Measurements from ENCODE around the gene MIPEP.

MIPEP gene

DNA sequence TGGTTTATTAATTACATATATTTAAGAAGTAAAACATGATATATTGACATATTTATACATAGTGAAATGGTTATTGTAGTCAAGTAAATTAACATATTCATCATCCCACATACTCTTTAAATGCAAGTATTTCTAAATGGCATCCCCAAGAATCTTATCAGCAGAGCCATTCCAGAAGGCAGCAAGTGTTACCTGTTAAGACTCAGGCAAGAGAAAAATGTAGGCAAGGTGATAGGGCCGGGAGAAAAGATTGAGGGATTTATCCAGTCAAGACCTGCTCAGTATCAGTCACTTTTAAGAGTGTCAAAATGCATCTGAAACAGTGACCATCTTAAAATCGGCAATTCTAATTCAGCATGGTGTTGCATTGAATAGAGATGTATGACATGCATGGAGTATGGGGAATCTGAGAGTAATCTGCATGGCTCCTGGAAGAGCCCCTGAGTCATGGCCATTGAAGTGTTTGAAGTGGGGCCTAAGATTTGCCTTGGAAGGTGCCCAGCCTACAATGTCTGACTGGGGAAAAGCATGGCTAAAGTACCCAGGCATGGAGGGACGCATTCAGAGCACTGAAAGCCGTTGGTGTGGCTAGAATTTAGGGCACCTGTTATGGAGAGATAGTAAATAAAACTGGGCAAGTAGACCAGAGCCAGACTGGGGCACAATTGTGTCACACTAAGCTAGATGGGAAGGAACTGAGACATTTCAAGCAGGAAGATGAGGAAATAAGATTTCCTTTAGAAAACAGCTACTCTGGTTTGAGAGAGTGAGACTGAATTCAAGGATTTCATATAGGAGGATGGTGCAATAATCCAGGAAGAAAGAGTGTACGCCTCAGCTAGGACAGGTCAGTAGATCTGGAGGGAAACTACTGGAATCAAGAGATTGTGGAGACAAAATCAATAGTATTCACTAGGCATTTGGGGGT, 33.1 kb upstream of the MIPEP start:
- no peak overlapping the region for H3K27ac ChIP-seq (ENCODE audit: low read length)
- no peak for TF ChIP-seq EZH2phosphoT487 (IDR thresholded peaks at IDR 0.05; ENCODE audit: low read depth)
- TF ChIP-seq, protein P1, sequence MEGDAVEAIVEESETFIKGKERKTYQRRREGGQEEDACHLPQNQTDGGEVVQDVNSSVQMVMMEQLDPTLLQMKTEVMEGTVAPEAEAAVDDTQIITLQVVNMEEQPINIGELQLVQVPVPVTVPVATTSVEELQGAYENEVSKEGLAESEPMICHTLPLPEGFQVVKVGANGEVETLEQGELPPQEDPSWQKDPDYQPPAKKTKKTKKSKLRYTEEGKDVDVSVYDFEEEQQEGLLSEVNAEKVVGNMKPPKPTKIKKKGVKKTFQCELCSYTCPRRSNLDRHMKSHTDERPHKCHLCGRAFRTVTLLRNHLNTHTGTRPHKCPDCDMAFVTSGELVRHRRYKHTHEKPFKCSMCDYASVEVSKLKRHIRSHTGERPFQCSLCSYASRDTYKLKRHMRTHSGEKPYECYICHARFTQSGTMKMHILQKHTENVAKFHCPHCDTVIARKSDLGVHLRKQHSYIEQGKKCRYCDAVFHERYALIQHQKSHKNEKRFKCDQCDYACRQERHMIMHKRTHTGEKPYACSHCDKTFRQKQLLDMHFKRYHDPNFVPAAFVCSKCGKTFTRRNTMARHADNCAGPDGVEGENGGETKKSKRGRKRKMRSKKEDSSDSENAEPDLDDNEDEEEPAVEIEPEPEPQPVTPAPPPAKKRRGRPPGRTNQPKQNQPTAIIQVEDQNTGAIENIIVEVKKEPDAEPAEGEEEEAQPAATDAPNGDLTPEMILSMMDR (IDR thresholded peaks at IDR 0.05; ENCODE audit: low read depth, low read length): no peak
- no peak overlapping the region for H3K4me3 ChIP-seq (ENCODE audit: low read length)
- H4K20me1 ChIP-seq (ENCODE audit: insufficient read depth, low read length): no peaks in the 10 kb centered on the region
- H3K9ac ChIP-seq (ENCODE audit: low read length): no peak overlapping the region
- peaks cover 36% of the 10 kb centered on the region for H3K27me3 ChIP-seq (ENCODE audit: low read depth, low read length)
- H2AFZ ChIP-seq (ENCODE audit: low read depth, low read length): no peak overlapping the region; the same call in 1 of the 2 replicates
- no peaks in the 10 kb centered on the region for H3K79me2 ChIP-seq (ENCODE audit: low read length)
- no peaks in the 10 kb centered on the region for H3K9me3 ChIP-seq (ENCODE audit: insufficient read depth, low read length)
- H3K4me1 ChIP-seq (ENCODE audit: low read length): peaks cover 10% of the 10 kb centered on the region
- H3K36me3 ChIP-seq (replicated peaks; ENCODE audit: low read depth, low read length): no peaks in the 10 kb centered on the region
- no peak overlapping the region for H3K4me2 ChIP-seq (ENCODE audit: low read length)

- TF ChIP-seq, protein P1 (IDR thresholded peaks at IDR 0.05; ENCODE audit: low read depth, low read length): peak; percentile 98
- TF ChIP-seq EZH2phosphoT487 (IDR thresholded peaks at IDR 0.05; ENCODE audit: low read depth): no peak
- Histone ChIP-seq H3K4me1 (ENCODE audit: low read length) (peaks cover 10% of the 10 kb centered on the region), H3K36me3 (replicated peaks; ENCODE audit: low read depth, low read length) (no peaks in the 10 kb centered on the region), H3K79me2 (ENCODE audit: low read length) (no peaks in the 10 kb centered on the region), H3K27ac (ENCODE audit: low read length) (no peak overlapping the region), H4K20me1 (ENCODE audit: insufficient read depth, low read length) (no peaks in the 10 kb centered on the region), H3K4me3 (ENCODE audit: low read length) (no peak overlapping the region), H3K9me3 (ENCODE audit: insufficient read depth, low read length) (no peaks in the 10 kb centered on the region), H3K4me2 (ENCODE audit: low read length) (no peak overlapping the region), H3K27me3 (ENCODE audit: low read depth, low read length) (peaks cover 44% of the 10 kb centered on the region), H2AFZ (ENCODE audit: low read depth, low read length) (no peak overlapping the region), H3K9ac (ENCODE audit: low read length) (no peak overlapping the region)
Observed at GRCh38 chr13:23921451-23921888, 32.3 kb upstream of the MIPEP start.

DNA sequence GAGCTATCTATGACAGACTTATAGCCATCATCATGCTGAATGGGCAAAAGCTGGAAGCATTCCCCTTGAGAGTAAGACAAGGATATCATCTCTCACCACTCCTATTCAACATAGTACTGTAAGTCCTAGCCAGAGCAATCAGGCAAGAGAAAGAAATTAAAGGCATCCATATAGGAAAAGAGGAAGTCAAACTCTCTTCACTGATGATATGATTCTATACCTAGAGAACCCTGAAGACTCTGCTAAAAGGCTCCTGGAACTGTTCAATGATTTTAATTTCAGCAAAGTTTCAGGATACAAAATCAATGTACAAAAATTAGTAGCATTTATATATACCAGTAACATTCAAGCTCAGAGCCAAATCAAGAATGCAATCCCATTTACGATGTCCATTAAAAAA, 29.8 kb upstream of the MIPEP start:
- H3K9me3 ChIP-seq (ENCODE audit: insufficient read depth, low read length): no peaks in the 10 kb centered on the region
- H3K9ac ChIP-seq (ENCODE audit: low read length): no peak overlapping the region
- H3K4me2 ChIP-seq (ENCODE audit: low read length): no peak overlapping the region
- no peaks in the 10 kb centered on the region for H3K79me2 ChIP-seq (ENCODE audit: low read length)
- no peaks in the 10 kb centered on the region for H3K36me3 ChIP-seq (replicated peaks; ENCODE audit: low read depth, low read length)
- H3K27ac ChIP-seq (ENCODE audit: low read length): no peak overlapping the region
- H3K27me3 ChIP-seq (ENCODE audit: low read depth, low read length): peaks cover 51% of the 10 kb centered on the region
- H3K4me1 ChIP-seq (ENCODE audit: low read length): peaks cover 10% of the 10 kb centered on the region
- TF ChIP-seq EZH2phosphoT487 (IDR thresholded peaks at IDR 0.05; ENCODE audit: low read depth): no peak
- TF ChIP-seq, protein P1 (IDR thresholded peaks at IDR 0.05; ENCODE audit: low read depth, low read length): no peak
- H2AFZ ChIP-seq (ENCODE audit: low read depth, low read length): no peak overlapping the region
- H4K20me1 ChIP-seq (ENCODE audit: insufficient read depth, low read length): no peaks in the 10 kb centered on the region
- no peak overlapping the region for H3K4me3 ChIP-seq (ENCODE audit: low read length)

- peaks cover 10% of the 10 kb centered on the region for H3K4me1 ChIP-seq (ENCODE audit: low read length)
- H4K20me1 ChIP-seq (ENCODE audit: insufficient read depth, low read length): no peaks in the 10 kb centered on the region
- no peak overlapping the region for H3K4me3 ChIP-seq (ENCODE audit: low read length)
- H3K9me3 ChIP-seq (ENCODE audit: insufficient read depth, low read length): no peaks in the 10 kb centered on the region
- H3K9ac ChIP-seq (ENCODE audit: low read length): no peak overlapping the region
- no peaks in the 10 kb centered on the region for H3K36me3 ChIP-seq (replicated peaks; ENCODE audit: low read depth, low read length)
- H3K79me2 ChIP-seq (ENCODE audit: low read length): no peaks in the 10 kb centered on the region
- H3K4me2 ChIP-seq (ENCODE audit: low read length): no peak overlapping the region
- no peak overlapping the region for H2AFZ ChIP-seq (ENCODE audit: low read depth, low read length)
- TF ChIP-seq, protein P1 (IDR thresholded peaks at IDR 0.05; ENCODE audit: low read depth, low read length): no peak
- no peak overlapping the region for H3K27ac ChIP-seq (ENCODE audit: low read length)
- peaks cover 51% of the 10 kb centered on the region for H3K27me3 ChIP-seq (ENCODE audit: low read depth, low read length)
Observed at GRCh38 chr13:23918208-23918607, 29.0 kb upstream of the MIPEP start.
